ENCODE measurements around the gene MEDAG. TPM values are rescaled to one million over a fixed set of nuclear protein-coding genes. Genes with fewer than 3 reads are reported as not detected.

Gene MEDAG
- total and polyA plus RNA-seq, 2 donors (not counting 1 experiment from before 2014, with no cell fraction given): 0.12 TPM; not detected in 1

DNA sequence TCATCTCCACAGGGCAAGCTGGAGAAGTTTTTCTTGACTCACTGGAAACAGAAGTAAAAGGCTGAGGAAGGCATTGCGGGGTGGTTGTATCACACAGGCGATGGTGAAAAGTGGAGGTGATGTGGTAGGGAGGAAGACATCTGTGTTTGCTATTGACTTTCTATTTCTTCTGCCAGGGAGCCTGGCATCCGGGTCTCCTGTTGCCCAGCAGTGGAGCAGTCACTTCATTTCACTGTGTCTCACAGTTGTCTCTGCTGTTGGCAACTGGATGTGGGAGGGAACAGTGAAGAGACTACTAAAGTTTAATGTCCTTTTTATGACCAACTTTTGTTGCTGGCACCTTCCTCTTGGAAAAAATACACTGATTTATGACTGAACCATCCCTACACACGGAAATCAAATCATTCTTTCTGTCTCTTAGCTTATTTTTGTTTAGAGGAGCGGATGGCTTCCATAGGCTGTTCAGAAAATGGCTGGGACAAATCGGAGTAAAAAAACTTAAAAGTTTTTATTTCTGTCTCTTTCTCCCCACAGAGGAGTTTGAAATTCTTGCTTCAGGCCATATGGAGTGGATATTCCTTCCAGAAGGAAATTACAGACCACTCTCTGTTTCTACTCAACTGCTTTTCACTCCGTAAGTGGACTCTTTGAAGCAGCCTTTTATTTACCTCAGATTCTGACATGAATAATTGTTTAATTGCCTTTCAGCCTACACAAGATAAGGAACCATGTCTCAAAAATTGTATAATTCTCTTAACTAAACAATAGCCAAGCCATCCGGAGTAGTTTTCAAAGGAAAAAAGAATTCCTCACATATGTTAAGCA lies 23.8 kb upstream of the MEDAG start:
- peaks cover 23% of the 10 kb centered on the region for H3K27me3 Mint-ChIP-seq
- no peak overlapping the region for H3K27ac Mint-ChIP-seq
- H3K4me3 Mint-ChIP-seq: no peak overlapping the region
- Histone ChIP-seq H3K4me1 (ENCODE audit: control insufficient read depth in 2 of 2, insufficient read depth in 2 of 2, low read length in 2 of 2) (no peaks in the 10 kb centered on the region), H3K27ac (ENCODE audit: low read length in 2 of 2) (no peak overlapping the region), H2AFZ (ENCODE audit: insufficient read depth, low read depth, low read length, poor library complexity, severe bottlenecking) (no peak overlapping the region), H3K9me3 (ENCODE audit: control extremely low read depth in 1 of 3, control insufficient read depth in 2 of 3, insufficient read depth in 1 of 3, low read length in 2 of 3) (peaks cover 0 to 8% (median 5%) of the 10 kb centered on the region in 3 donors), H3K36me3 (replicated peaks in 1 of 2; ENCODE audit: control extremely low read depth in 1 of 2, control insufficient read depth in 1 of 2, extremely low read depth in 1 of 2, insufficient read depth in 2 of 2, low read length in 1 of 2) (no peaks in the 10 kb centered on the region), H3K9ac (ENCODE audit: low read length) (no peak overlapping the region), H4K20me1 (ENCODE audit: control insufficient read depth, insufficient read depth, low read length, poor library complexity, severe bottlenecking) (no peaks in the 10 kb centered on the region), H3K4me3 (ENCODE audit: control extremely low read depth in 1 of 5, extremely low read depth in 1 of 5, insufficient read depth in 1 of 5, low read depth in 2 of 5, low read length in 4 of 5) (no peak overlapping the region), H3K27me3 (replicated peaks in 1 of 4; ENCODE audit: control extremely low read depth in 1 of 4, control insufficient read depth in 3 of 4, insufficient read depth in 4 of 4, low read length in 3 of 4) (peaks cover 0 to 8% (median 2%) of the 10 kb centered on the region in 4 experiments), H3K4me2 (replicated peaks; ENCODE audit: low read depth, low read length, poor library complexity, severe bottlenecking) (no peak overlapping the region), H3K79me2 (ENCODE audit: control insufficient read depth, insufficient read depth, low read length) (no peaks in the 10 kb centered on the region)
- H3K4me1 Mint-ChIP-seq: no peaks in the 10 kb centered on the region
- WGBS (ENCODE audit: insufficient coverage): 94% methylated on average over 4 of the region's 8 CpGs
- ATAC-seq (ENCODE audit: low read depth): no peak
- intact Hi-C loops (cut with micrococcal nuclease): no loop called here
- H3K9me3 Mint-ChIP-seq (ENCODE audit: insufficient read depth): peaks cover 4% of the 10 kb centered on the region
- DNase-seq: no peak
- POLR2A ChIA-PET: no interaction called here
- TF ChIP-seq CTCF (IDR thresholded peaks at IDR 0.05) (no peak), EZH2 (IDR thresholded peaks at IDR 0.05; ENCODE audit: borderline replicate concordance, insufficient read depth, low read depth, low read length, poor library complexity, severe bottlenecking) (no peak)
- CTCF ChIA-PET: no interaction called here
